Stomach (tissue), 4 donors: ENCODE measurements around the gene TVP23B.
"Not testable (repeated sequence)": the region's sequence is repeated elsewhere in the genome, so short reads cannot be mapped to it uniquely, and the experiment has no call there.

Experiments
- CTCF ChIP-seq, 7 experiments: fragments of 450-650 bp in 4 of 7; fragments of 200-600 bp in 3 of 7; sonication (generic) in 3 of 7; IDR thresholded peaks; one replicate each; pipeline ENCODE4 v1.5.1; 2016 to 2019; ENCODE audit warnings: antibody characterized with exemption in 7 of 7, control low read depth in 2 of 7, mild to moderate bottlenecking in 1 of 7
- EP300 ChIP-seq: sonication (generic); formaldehyde crosslinking; IDR thresholded peaks from one replicate; pipeline ENCODE4 v1.6.1; 2017; ENCODE audit warnings: antibody characterized with exemption
- POLR2AphosphoS5 ChIP-seq, 3 donors: sonication (generic); formaldehyde crosslinking; IDR thresholded peaks; one replicate each; pipeline ENCODE4 v1.6.1; 2016; ENCODE audit warnings: antibody characterized with exemption in 3 of 3

DNA sequence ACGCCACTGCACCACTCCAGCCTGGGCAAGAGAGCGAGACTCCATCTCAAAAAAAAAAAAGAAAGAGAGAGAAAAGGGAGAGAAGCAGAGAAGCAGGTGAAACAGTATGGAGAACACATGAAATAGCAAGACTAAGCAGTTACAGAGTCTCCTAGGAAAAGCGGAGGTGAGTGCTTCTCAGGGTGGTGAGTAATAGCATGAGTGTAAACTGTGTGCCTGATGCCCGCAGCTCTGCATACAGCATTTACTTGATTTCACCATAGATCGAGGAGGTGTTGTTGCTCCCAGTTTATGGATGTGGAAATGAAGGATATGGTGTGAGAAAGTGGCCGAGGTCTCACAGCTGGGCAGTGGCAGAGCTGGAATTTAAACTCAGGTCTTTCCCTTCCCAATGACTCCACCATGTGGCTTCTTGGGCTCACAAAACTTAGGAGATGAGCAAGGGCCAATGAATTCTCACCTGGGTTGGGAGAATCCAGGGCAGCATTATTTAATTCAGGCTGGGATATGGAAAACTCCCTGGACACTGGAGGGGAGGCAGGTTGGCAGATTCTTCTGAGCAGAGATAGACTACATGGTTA lies 27.1 kb upstream of the TVP23B start:
- TF ChIP-seq POLR2AphosphoS5 (IDR thresholded peaks at IDR 0.05); CTCF (IDR thresholded peaks at IDR 0.05); EP300: not testable (repeated sequence)
